ENCODE results near the gene NEO1.

NEO1 gene

GRCh38 chr15:73330206-73331051 is 278.2 kb downstream of the NEO1 start:
- no peak for DNase-seq (ENCODE audit: low spot score)

- DNase-seq (ENCODE audit: low spot score): no peak
Measured at GRCh38 chr15:73331501-73331900, 279.2 kb downstream of the NEO1 start.

- DNase-seq (ENCODE audit: low spot score): no peak
Measured at GRCh38 chr15:73331991-73332925, 280.0 kb downstream of the NEO1 start.

- DNase-seq (ENCODE audit: low spot score): no peak
Measured at GRCh38 chr15:73333001-73333400, 280.7 kb downstream of the NEO1 start.

DNA sequence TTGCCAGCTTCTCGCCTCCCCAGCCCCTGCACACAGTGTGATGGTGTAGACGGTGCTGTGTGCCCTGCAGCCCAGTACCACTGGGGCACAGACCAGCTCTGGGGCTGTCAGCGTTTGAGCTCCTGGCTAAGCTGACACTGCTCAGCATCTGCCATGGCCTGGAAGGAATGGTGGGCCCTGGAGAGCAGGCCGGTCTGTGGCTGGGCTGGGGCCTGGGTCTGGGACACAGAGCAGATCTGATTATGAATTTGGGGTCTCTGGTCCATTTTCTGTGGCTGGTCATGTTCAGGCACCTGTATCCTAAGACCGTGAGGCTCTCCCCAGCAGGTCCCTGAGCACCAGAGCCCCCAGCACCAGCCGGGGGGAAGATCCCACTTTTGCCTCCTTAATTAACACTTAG is 281.8 kb downstream of the NEO1 start:
- DNase-seq (ENCODE audit: low spot score): no peak

DNA sequence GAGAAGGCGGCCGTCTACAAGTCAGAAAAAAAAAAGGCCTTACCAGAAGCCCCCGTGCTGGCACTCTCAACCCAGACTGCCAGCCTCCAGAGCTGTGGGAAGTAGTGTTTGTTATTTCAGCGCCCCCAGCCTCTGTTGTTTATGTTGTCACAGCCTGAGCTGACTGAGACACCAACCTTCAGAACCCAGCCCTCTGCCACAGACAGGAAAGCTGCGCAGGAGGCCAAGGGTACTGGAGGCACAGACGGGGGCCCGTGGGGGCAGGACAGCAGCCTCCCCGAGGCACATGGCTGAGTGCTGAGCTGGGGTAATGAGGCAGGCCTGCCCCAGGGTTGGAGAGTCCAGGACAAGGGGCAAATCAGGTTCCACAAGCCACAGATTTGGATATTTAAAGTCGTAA is 282.8 kb downstream of the NEO1 start:
- no peak for DNase-seq (ENCODE audit: low spot score)

- DNase-seq (ENCODE audit: low spot score): no peak
Measured at GRCh38 chr15:73335471-73335870, 283.2 kb downstream of the NEO1 start.

- no peak for DNase-seq (ENCODE audit: low spot score)
Measured at GRCh38 chr15:73336756-73337155, 284.5 kb downstream of the NEO1 start.

DNA sequence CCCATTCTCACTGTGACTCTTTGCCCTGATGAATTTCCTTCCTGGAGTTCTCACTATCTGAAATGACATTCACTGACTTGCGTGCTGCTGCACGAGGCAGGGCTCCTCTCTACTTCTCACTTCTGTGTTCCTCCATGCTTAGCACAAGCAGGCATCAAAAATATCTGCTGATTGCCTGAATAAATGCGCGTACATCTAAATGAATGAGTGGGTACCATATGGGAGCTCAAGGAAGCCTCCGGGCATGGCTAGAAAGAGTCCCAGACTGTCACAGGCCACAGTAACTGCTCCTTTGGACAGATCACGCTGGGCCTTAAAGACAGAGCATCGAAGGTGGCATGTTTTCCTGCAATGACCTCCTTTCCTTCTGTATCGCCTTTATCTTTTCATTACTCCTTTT is 284.9 kb downstream of the NEO1 start:
- DNase-seq (ENCODE audit: low spot score): no peak

DNA sequence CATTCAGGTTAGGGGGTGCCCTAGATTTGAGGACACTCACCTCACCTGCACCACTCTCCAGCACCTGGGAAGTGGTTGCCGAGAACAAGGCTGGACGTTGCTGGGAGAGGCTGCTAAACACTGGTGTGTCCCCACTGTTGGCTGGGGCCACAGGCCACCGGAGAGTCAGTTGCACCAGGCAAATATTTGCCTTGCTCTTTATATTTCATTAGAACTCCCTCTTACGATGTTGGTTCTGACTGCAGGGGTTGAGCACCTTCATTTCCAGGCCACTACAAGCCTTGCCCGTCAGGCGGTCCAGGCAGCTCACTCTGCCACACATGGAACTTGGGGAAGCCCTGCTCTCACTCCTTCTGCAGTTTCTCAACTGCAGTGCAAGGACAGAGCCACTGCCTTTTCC is 285.8 kb downstream of the NEO1 start:
- no peak for DNase-seq (ENCODE audit: low spot score)

DNA sequence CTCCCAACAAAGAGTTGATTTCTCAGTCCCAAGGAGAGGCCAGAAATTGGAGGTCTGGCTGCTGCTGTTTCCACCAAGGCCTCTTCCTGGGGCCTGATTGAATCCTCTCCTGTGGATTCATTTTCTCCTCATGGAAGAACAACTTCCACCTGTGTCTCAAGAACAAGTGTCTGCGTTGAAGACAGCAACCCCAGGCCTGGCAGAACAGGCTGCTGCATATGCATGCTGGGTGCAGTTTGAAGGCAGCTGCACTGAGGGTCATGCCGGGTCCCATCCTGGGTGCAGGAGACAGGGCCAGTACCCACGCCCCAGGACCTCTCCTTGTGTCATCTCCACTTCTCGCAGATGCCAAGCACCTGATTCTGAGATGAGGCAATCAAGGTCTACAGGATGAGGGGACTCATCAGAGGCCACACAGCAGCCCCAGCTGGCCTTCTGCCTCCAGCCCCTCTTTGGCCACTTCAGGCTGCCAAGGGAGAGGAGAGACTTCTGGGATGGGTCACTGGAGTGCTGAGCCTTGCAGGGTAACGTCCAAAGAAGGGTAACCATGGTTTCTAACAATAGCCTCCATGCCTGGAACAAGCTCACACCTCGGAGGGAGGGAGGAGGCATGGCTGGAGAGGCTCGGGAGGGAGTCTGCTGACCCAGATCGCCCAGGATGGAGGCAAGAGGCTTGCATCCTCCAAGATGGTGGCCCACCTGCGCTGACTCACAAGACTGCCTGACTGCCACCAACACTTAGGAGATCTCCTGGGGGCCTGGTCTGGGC is 286.5 kb downstream of the NEO1 start:
- no peak for DNase-seq (ENCODE audit: low spot score)

DNA sequence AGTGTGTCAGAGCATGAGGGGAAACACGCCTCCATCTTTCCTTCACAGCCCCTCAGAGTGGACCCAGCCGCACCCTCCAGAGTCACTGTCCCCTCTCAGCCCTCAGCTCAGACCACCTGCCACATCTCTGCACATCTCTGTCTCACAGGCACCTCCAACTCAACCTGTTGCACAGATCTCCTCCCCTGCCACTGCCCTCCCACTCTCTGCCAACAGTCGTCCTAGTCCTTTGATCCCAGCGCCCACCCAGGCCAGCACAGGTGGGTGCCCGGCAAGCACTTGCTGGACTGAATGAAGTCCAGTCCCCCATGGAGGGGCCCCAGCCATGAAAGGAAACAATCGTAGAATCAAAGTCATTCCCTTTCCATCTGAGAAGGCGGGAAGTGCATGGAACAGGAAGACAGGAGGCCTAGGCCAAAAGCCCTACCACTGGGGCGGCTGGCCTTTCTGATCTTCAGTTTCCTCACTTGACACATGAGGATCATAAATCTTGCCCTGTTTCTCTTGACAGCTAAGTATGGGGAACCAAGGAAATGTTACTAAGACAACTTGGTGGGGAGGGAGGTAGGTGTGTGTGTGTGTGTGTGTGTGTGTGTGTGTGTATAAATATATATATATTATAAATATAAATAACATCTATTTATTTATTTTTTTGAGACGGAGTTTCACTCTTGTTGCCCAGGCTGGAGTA is 288.4 kb downstream of the NEO1 start:
- no peak for DNase-seq (ENCODE audit: low spot score)

GRCh38 chr15:73341886-73342600 is 289.8 kb downstream of the NEO1 start:
- no peak for DNase-seq (ENCODE audit: low spot score)

DNA sequence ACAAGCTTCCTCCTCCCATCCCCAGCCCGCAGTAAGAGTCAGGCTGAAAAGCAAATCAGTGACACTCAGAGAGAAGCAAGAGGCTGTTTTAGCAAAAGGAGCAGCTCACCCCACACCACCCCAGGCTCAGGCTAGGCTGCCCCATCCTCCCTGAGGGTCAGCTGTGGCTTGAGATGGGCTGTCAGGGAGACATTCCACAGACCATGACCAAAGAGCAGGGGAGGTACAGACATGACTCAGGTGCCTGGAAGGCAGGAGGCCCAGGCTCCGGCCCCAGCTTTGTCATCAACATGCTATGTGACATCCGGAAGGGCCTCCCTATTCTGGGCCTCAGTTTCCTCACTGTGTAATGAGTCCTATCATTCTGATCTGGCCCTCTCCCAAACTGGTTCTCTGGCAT is 291.8 kb downstream of the NEO1 start:
- DNase-seq (ENCODE audit: low spot score): peak; percentile 35

DNA sequence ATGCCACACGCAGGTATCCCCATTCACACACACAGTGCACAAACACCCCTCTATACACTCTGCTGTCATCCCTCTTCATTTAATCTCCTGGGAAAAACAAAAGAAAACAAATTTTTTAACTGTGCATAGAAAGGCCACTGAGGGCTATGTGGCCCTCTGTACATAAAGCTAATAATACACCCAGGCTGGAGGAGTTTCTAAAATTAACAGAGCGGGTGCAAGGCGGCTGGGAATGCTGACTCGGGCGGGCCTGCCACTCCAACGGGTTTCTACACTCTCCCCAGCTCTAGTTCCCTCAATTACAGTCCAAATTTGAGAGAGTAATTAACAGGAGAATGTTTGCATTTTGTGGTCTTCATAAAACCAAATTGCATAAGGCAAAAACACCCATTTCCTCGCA is 293.4 kb downstream of the NEO1 start:
- no peak for DNase-seq (ENCODE audit: low spot score)

DNA sequence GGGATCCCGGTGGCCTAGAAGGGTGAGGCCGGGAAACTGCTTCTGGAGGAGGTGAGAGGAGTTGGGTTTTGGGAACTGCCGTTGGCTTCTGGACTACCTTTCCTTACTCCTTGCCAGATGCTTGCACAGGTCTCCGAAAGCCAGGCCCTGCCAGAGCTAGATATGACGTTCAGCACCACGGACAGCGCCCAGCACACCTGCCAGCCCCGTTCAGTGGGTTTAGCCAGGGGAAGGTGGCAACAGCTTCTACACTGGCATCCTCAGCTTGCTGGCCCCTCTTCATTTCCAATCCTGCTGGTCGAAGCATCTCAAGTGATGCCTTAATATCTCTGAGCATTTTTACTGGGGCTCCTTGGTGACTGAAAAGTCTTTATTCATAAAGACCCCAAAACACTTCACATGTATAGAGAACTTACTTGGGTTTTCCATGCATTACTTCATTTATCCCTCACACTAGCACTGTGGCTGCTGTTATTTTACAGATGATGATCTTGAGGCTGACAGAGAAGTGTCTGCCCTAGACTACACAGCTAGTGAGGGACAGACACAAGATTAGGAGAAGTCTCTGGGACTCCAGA is 294.6 kb downstream of the NEO1 start:
- no peak for DNase-seq (ENCODE audit: low spot score)

GRCh38 chr15:73349191-73349590 is 296.9 kb downstream of the NEO1 start:
- DNase-seq (ENCODE audit: low spot score): no peak

DNA sequence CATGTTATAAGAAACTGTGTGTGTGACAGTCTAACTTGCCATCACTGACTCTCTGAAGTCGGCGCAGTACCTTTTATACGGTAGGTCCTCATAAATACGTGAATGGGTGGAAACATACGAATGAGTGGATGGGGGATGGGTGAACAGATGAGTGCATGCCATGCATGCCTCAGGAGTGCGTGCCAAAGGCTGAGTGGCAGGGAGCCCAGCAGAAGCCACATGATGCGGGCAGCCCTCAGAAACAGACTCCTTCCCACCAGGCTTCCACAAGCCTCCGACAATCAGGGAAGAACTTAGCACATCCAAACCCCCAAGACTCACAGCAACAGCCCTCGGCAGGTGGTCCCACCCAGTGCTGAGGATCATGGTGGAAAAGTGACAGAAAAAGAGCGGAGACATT is 299.8 kb downstream of the NEO1 start:
- DNase-seq (ENCODE audit: low spot score): no peak

DNA sequence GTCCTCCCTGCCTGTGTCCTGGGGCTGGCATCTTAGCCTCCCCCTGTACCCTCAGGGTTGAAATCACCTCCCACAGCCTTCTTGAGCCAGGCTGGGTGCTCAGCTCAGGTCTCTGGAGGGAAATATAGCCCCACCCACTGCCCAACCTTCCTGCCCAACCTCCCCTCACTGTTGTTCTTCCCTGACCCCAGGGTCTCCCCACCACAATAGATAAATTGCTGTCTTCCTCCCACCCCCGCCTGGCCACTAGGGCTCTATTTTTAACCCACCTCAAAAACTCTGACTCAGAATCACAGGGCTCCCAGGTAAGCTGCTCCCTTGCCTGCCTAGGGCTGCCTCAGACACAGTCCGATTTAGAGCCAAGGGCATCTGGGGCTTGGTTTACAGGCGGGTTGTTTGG is 301.5 kb downstream of the NEO1 start:
- DNase-seq (ENCODE audit: low spot score): no peak

DNA sequence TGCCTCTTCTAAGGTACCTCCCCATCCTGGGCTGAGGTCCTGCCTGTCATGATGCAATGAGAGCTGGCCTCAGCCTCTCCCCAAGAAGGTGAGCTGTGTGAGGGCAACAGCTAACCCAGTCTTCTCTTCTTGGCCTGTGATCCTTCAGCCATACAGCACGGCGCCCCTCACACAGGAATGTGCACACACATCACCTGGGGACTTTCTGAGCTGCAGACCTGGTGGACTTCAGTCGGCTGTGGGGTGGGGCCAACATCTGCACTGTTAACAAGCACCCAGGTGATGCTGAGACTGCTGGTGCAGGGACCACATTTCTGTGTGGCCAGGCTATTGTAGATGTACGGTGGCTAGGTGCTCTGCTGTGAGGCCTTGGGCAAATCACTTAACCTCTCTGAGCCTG is 302.0 kb downstream of the NEO1 start:
- DNase-seq (ENCODE audit: low spot score): no peak

All from AG08396 (cell line).